HepG2 (cell line): ENCODE data around the gene PEAK1. TPM values are rescaled to one million over a fixed set of nuclear protein-coding genes. Genes with fewer than 3 reads are reported as not detected.
A peak's percentile ranks its signal among the peaks of the same experiment; 100 is the strongest.

Source experiments
- ATAC-seq: fragments of 200-7000 bp; cut with Tn5 transposase; 3 replicates; pipeline ENCODE4 v1.9.1; 2020; ENCODE audit warnings: mild to moderate bottlenecking, moderate library complexity
- BruUV-seq: library from RNA; stranded (reverse); fragments of 400-500 nt; replicated peaks from 2 replicates; lab custom pipeline; 2021; lab: Mats Ljungman, UMichigan
- CTCF ChIA-PET: fragments of 300-600 bp; formaldehyde crosslinking; extraction: SDS; loops from one replicate; lab custom pipeline; 2021; ENCODE audit warnings: low total read pairs, inconsistent platforms, low intra/inter-chr PET ratio; lab: Yijun Ruan, JAX
- POLR2A ChIA-PET: fragments of 350-600 bp; sonication (Branson Sonifier 250); formaldehyde crosslinking; loops from one replicate; lab custom pipeline; 2020; ENCODE audit warnings: antibody characterized with exemption, inconsistent platforms; lab: Yijun Ruan, JAX
- DNase-seq: peaks from one replicate; pipeline ENCODE4 v3.0.0-alpha.2; 2015; ENCODE audit warnings: low spot score
- FAIRE-seq: peaks from 3 replicates; lab custom pipeline; 2011; peaks lifted over from hg19 to GRCh38; lab: Jason Lieb, UNC
- H2AFZ ChIP-seq: one replicate; pipeline ENCODE4 v1.6.1; 2011; ENCODE audit warnings: low read length, inconsistent platforms
- H3K27ac ChIP-seq: fragments of 300-600 bp; 3 replicates; pipeline ENCODE4 v1.8.0; 2011; ENCODE audit warnings: mixed run types, mild to moderate bottlenecking, mixed read lengths, low read length, inconsistent platforms; ENCODE audit not compliant: insufficient read depth; ENCODE audit errors: extremely low read length
- H3K27me3 ChIP-seq, 2 experiments: fragments of 200-600 bp in 1 of 2; 2 replicates in 1 of 2; 3 replicates in 1 of 2; pipeline versions ENCODE4 v1.6.0 to v1.8.0; 2011; ENCODE audit warnings: low read length in 2 of 2, mild to moderate bottlenecking in 2 of 2, moderate library complexity in 2 of 2, inconsistent platforms in 1 of 2; ENCODE audit not compliant: insufficient read depth in 2 of 2, control insufficient read depth in 1 of 2
- H3K36me3 ChIP-seq, 2 experiments: fragments of 200-600 bp in 1 of 2; replicated peaks in 1 of 2; 2 replicates in 1 of 2; 3 replicates in 1 of 2; pipeline versions ENCODE4 v1.5.1 to v1.8.0; 2011; ENCODE audit warnings: low read length in 2 of 2, inconsistent platforms in 1 of 2; ENCODE audit not compliant: insufficient read depth in 2 of 2, control insufficient read depth in 1 of 2
- H3K4me1 ChIP-seq: 2 replicates; pipeline ENCODE4 v1.5.1; 2012; ENCODE audit warnings: low read length, inconsistent platforms; ENCODE audit not compliant: insufficient read depth
- H3K4me2 ChIP-seq: 2 replicates; pipeline ENCODE4 v1.6.0; 2011; ENCODE audit warnings: low read depth, low read length, inconsistent platforms
- H3K4me3 ChIP-seq, 3 experiments: fragments of 200-600 bp in 1 of 3; sonication (generic), shearing (Covaris generic) in 1 of 3; replicated peaks in 1 of 3; 2 replicates each; pipeline ENCODE4 v1.5.1; 2011 to 2016; ENCODE audit warnings: low read length in 3 of 3, inconsistent platforms in 2 of 3, low read depth in 2 of 3, mild to moderate bottlenecking in 2 of 3, control low read depth in 1 of 3, mixed read lengths in 1 of 3; ENCODE audit not compliant: insufficient read depth in 1 of 3
- H3K79me2 ChIP-seq: one replicate; pipeline ENCODE4 v1.6.1; 2011; ENCODE audit warnings: low read length, inconsistent platforms; ENCODE audit not compliant: insufficient read depth
- H3K9ac ChIP-seq: 2 replicates; pipeline ENCODE4 v1.6.0; 2011; ENCODE audit warnings: mild to moderate bottlenecking, low read depth, low read length, inconsistent platforms; ENCODE audit not compliant: insufficient read depth
- H3K9me3 ChIP-seq: 2 replicates; pipeline ENCODE4 v1.5.1; 2012; ENCODE audit warnings: mild to moderate bottlenecking, low read length
- H4K20me1 ChIP-seq: 2 replicates; pipeline ENCODE4 v1.6.0; 2011; ENCODE audit warnings: inconsistent platforms, mild to moderate bottlenecking, low read length, moderate library complexity; ENCODE audit not compliant: insufficient read depth
- CEBPB ChIP-seq: IDR thresholded peaks from 2 replicates; pipeline ENCODE4 v1.6.1; 2011; ENCODE audit warnings: low read depth, low read length, improper control_type of control experiment, borderline replicate concordance
- ELF4 ChIP-seq: sonication (generic); formaldehyde crosslinking; IDR thresholded peaks from 2 replicates; pipeline ENCODE4 v1.5.0; 2020; ENCODE audit warnings: missing genetic modification reagents, mild to moderate bottlenecking, moderate library complexity, borderline replicate concordance
- ZFP82 ChIP-seq: sonication (generic); formaldehyde crosslinking; IDR thresholded peaks from 2 replicates; pipeline ENCODE4 v1.5.1; 2020; ENCODE audit warnings: mild to moderate bottlenecking, missing genetic modification reagents, borderline replicate concordance
- WGBS: methylation state at CpG from one replicate; pipeline ENCODE4 v1.1.6; 2017; ENCODE audit warnings: low lambda C conversion rate; 5-methylcytosine and 5-hydroxymethylcytosine counted together
- in situ Hi-C: cut with HindIII; loops from 2 replicates; pipeline ENCODE4 v1.10.0; 2017; ENCODE audit warnings: low pct_unique_long_range_greater_than_20kb; ENCODE audit not compliant: extremely low pct_ligation_motif_present
- intact Hi-C: fragments of 100-400 bp; cut with micrococcal nuclease; formaldehyde crosslinking; loops from one replicate; pipeline ENCODE4 v1.10.0; 2022; ENCODE audit not compliant: unreplicated experiment
- polyA plus RNA-seq, 8 experiments: library from polyadenylated mRNA; depleted of rRNA in 3 of 8; stranded (reverse) in 7 of 8; unstranded in 1 of 8; fragments of >200 nt; fragmentation: Illumina TruSeq in 4 of 8; extraction: Trizol in 4 of 8; gene quantifications; 2 replicates each; pipeline versions ENCODE4 v1.2.1 to v1.2.3, GENCODE V29; 2011 to 2016; ENCODE audit warnings: low read depth in 4 of 8, missing spikeins in 1 of 8, mixed read lengths in 1 of 8; ENCODE audit not compliant: insufficient read depth in 1 of 8
- total RNA-seq, 5 experiments: library from RNA; depleted of rRNA; stranded (reverse); fragments of >200 nt; fragmentation: Illumina TruSeq; extraction: Trizol; gene quantifications; 2 replicates each; pipeline ENCODE4 v1.2.3, GENCODE V29; 2016; ENCODE audit warnings: low read depth in 1 of 5
- TF ChIP-seq, protein P1 (sequence below), 2 experiments: sonication (generic) in 1 of 2; formaldehyde crosslinking in 1 of 2; IDR thresholded peaks; 2 replicates each; pipeline versions ENCODE4 v1.5.1 to v1.6.1; 2011 to 2020; ENCODE audit warnings: borderline replicate concordance in 1 of 2, low read depth in 1 of 2, low read length in 1 of 2, mild to moderate bottlenecking in 1 of 2, missing genetic modification reagents in 1 of 2, moderate library complexity in 1 of 2
- TF ChIP-seq, protein P2 (sequence below): IDR thresholded peaks from 2 replicates; pipeline ENCODE4 v1.6.1; 2016; ENCODE audit warnings: mild to moderate bottlenecking, missing biosample characterization, missing genetic modification reagents
- TF ChIP-seq, protein P3 (sequence below): sonication (generic); formaldehyde crosslinking; IDR thresholded peaks from 2 replicates; pipeline ENCODE4 v1.4.0; 2020; ENCODE audit warnings: missing genetic modification reagents, borderline replicate concordance

PEAK1 gene
- total and polyA plus RNA-seq, 2 of the 13 experiments (the other 11 are each of a cell fraction or from before 2014, with no cell fraction given), result 6.0 to 6.6 TPM

DNA sequence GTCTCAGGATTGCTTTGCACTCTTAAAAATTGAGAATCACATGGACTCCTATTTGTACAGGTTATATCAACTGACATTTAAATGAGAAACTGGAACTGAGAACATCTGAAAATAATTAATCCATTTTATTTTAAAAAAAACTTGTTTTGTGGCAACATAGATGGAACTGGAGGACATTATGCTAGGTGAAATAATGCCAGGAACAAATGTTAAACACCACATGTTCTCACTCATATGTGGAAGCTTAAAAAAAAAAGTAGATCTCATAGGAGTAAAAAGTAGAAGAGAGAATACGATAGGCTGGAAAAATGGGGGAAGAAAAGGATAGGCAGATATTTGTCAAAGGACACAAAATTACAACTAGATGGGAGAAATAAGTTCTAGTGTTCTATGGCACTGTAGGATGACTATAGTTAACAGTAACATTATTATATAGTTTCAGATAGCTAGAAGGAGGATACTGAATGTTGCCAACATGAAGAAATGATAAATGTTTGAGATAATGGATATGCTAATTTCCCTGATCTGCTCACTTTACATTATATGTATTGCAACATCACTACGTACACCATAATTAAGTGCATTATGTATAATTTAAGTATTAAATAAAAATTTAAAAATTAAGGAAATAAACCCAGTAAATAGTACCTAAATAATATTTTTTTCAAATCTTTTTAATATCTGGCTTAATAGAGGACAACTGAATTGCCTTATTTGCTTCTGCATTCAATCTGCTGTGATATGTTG lies 248.5 kb downstream of the PEAK1 start:
- FAIRE-seq (no peak), ATAC-seq (no peak), DNase-seq (no peak)
- no peaks in the 10 kb centered on the region for H3K27me3 ChIP-seq
- ChIA-PET CTCF (no interaction called here), POLR2A (no interaction called here)
- no peaks in the 10 kb centered on the region for H3K36me3 ChIP-seq
- H3K27ac ChIP-seq, result no peak overlapping the region
- intact Hi-C loops (no loop called here), in situ Hi-C loops (no loop called here)
- 96% methylated on average over 2 of the region's 2 CpGs for WGBS
- H3K4me2 ChIP-seq, result no peak overlapping the region
- H2AFZ ChIP-seq, result no peak overlapping the region
- H3K9ac ChIP-seq, result no peak overlapping the region
- no peaks in the 10 kb centered on the region for H4K20me1 ChIP-seq
- H3K79me2 ChIP-seq, result no peaks in the 10 kb centered on the region
- BruUV-seq, result no TSS peak
- H3K9me3 ChIP-seq, result no peaks in the 10 kb centered on the region
- TF ChIP-seq, protein P1, sequence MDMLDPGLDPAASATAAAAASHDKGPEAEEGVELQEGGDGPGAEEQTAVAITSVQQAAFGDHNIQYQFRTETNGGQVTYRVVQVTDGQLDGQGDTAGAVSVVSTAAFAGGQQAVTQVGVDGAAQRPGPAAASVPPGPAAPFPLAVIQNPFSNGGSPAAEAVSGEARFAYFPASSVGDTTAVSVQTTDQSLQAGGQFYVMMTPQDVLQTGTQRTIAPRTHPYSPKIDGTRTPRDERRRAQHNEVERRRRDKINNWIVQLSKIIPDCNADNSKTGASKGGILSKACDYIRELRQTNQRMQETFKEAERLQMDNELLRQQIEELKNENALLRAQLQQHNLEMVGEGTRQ (IDR thresholded peaks at IDR 0.05; ENCODE audit: low read depth, low read length), result no peak
- TF ChIP-seq, protein P1 (CRISPR knock-in tag; IDR thresholded peaks at IDR 0.05; ENCODE audit: borderline replicate concordance), result no peak
- TF ChIP-seq, protein P2, sequence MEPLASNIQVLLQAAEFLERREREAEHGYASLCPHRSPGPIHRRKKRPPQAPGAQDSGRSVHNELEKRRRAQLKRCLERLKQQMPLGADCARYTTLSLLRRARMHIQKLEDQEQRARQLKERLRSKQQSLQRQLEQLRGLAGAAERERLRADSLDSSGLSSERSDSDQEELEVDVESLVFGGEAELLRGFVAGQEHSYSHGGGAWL (CRISPR knock-in tag), result no peak
- 0 out of 2 replicates have a peak, but pooled peaks have one; percentile 15 for TF ChIP-seq CEBPB
- TF ChIP-seq, protein P3, sequence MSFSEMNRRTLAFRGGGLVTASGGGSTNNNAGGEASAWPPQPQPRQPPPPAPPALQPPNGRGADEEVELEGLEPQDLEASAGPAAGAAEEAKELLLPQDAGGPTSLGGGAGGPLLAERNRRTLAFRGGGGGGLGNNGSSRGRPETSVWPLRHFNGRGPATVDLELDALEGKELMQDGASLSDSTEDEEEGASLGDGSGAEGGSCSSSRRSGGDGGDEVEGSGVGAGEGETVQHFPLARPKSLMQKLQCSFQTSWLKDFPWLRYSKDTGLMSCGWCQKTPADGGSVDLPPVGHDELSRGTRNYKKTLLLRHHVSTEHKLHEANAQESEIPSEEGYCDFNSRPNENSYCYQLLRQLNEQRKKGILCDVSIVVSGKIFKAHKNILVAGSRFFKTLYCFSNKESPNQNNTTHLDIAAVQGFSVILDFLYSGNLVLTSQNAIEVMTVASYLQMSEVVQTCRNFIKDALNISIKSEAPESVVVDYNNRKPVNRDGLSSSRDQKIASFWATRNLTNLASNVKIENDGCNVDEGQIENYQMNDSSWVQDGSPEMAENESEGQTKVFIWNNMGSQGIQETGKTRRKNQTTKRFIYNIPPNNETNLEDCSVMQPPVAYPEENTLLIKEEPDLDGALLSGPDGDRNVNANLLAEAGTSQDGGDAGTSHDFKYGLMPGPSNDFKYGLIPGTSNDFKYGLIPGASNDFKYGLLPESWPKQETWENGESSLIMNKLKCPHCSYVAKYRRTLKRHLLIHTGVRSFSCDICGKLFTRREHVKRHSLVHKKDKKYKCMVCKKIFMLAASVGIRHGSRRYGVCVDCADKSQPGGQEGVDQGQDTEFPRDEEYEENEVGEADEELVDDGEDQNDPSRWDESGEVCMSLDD (CRISPR knock-in tag), result no peak
- no peak for TF ChIP-seq ELF4 (CRISPR knock-in tag)
- no peak for TF ChIP-seq ZFP82 (CRISPR knock-in tag)
- no peak overlapping the region for H3K4me3 ChIP-seq
- H3K4me1 ChIP-seq, result peaks cover 25% of the 10 kb centered on the region
